ENCODE results near the gene BEAN1.
"Not testable (repeated sequence)": the region's sequence is repeated elsewhere in the genome, so short reads cannot be mapped to it uniquely, and the experiment has no call there.

The BEAN1 gene

DNA sequence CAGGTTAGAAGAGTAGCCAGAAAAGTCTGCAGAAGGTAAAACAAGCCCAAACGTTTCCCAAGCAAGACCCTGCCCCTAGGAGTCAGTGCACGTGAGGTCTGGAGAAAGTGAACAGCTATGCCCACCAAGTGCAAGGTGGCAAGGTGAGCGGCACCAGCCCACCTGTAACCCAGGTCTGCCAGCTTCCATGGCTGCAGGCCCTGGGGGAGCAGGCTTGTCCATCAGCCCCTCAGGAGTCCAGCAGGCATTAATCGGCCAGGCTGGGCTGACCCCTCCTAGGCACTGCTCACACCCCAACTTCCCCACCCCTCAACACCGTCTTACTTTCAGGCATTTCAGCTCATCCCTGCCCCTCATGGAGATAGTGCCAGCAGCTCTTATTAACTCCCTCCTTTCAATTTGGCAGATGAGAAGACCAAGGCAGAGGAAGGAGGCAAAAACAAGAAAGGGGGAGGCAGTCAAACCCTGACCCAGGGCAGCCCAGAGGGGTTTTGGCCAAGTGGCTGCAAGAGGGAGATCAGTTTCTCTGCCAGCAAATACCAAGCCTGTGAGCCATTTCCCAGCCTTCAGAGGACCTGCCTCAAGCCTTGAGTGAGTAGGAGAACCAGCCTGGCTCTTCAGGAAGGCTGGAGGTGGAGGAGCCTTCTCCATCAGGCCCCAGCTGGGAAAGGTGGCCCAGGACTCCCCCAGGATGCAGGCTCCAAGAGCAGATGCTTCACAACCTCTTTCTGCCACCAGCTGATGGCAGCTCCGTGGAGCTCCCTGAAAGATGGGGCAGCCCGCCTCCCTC is 14.7 kb downstream of the BEAN1 start:
- DNase-seq (no peak), ATAC-seq (no peak)

DNA sequence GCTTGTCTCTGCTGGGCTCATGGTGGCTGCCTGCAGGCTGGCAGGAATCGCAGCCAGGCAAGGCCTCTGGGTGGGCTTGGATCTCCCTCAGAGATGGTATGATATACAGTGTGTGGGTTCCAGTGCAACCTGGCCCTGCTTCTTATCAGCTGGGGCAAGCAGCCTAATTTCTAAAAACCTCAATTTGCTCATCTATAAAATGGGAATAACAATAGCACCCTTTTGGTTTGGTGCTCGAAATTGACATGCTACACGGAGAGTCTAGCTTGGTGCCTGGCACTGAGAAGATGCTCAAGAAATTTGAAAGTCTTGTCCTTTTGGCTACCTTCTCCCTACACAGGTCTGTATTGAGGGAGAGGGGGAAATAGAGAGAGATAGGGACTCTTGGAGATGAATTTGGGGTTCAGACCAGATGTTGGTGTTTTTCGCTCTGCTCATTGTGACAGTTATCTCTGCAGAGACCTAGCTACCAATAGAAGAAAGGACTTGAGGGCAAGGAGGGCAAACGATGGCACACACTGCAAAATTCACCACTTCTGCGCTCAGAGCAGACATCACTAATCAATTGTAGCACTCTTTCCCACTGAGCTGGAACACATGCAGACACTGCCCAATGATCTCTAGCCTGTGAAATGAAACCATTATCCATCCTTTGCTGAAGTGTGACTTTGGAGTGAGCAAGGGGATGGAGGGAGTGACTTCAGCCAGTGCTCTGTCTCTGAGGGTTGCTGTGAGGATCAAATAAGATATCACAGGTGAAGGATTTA is 15.6 kb downstream of the BEAN1 start:
- ATAC-seq (no peak), DNase-seq (no peak)

DNA sequence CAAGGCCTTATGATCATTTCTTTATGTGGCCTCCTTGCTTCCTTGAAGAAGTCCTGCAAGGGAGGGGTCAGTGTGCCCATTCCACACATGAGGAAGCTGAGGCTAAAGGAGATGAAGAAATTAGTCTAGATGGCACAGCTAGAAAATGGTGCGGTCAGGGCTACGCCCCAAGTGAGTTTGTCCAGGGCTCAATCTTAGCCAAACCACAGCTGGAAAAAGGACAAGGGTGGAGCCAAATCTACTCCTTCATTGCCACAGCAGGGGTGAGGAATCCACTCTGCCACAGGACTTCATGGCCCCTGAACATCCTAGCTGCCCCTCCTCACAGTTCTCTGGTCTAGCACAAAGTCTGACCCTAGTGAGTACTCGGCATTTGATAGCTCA is 16.2 kb downstream of the BEAN1 start:
- no peak for ATAC-seq
- no peak for DNase-seq

DNA sequence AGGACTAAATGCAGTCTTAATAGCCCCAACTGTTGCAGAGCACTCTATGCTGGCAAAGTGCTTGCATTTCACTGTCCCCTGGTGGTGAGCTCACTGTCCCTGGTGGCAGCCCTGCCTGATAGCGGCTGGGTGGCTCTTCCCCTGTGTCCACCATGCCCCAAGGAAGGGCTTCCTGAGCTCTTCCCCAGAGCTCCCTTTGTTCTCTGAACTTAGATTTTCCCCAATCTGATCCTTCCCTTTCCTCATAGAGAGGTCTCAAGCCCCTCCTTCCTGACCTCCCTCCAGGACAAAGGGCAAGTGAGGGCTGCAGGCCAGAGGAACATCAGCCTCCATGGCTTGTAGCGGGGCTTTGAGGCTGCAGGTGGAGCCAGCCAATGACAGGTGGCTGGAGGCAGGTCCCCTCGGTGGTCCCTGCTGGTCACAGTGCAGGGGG is 17.0 kb downstream of the BEAN1 start:
- DNase-seq = no peak
- ATAC-seq = no peak

DNA sequence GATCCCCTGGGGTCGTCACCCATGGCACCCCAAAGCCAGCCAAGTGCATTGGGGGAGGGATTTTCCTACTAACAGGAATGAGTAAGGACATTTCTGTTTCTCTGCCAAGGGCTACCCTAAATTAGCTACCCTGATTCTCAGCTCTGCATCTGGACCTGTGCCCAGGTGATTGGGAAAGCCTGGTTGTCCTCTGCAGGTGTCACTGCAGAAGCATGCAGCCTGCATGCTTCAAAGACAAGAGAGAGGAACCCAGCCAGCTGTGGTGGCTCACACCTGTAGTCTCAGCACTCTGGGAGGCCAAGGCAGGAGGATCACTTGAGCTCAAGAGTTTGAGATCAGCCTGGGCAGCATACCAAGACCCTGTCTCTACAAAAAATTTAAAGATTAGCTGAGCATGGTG is 19.6 kb downstream of the BEAN1 start:
- DNase-seq = no peak
- ATAC-seq = no peak

DNA sequence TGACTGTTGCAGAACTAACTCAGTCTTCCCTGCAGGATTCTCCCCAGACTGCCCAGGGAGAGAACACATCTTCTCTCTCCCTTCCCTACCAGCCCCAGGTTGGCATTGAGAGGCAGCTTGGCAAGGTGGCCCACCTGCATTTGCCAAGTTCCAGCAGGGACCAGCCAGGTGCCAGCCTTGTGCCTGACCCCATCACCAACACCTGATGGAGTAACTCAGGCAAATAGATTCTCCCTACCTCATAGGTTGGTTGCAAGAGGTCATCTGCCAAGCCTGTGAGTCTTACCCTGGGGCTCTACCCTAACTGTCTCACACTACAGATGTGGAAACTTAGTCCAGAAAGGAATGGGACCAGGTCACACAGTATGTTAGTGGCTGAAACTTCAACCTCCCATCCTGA is 20.4 kb downstream of the BEAN1 start:
- DNase-seq = no peak

DNA sequence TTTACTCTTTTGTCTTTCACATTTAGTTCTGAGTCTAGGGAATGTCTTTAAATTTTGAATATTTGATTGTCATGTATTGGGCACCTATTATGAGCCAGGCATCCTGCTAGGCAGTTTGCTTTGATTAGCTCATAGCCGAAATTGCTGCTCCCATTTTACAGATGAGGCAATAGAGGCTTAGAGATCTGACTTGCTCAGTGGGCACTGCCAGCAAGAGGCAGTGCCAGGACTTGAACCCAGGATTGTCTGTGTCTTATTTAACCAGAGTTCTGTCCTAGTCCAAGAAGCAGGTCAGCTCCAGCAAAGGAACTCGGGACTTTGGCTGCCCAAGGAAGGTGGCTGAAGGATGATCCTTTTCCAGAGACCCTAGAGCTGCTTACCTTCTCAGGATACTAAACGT is 24.5 kb downstream of the BEAN1 start:
- no peak for DNase-seq

More for the DNA sequence above, 20.4 kb downstream of the BEAN1 start:
- ATAC-seq = no peak

DNA sequence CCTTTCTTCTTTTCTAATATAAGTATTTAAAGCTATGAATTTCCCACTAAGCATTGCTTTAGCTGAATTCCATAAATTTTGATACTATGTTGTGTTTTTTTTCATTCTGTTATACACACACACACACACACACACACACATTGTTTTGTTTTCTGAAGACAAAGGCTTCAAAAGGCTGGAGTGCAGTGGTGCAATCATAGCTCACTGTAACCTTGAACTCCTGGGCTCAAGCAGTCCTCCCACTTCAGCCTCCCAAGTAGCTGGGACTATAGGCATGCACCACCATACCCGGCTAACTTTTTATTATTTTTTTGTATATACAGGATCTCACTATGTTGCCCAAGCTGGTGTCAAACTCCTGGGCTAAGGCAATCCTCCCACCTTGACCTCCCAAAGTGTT is 26.1 kb downstream of the BEAN1 start:
- ATAC-seq, DNase-seq: not testable (repeated sequence)

More for the DNA sequence above, 24.5 kb downstream of the BEAN1 start:
- ATAC-seq = no peak

DNA sequence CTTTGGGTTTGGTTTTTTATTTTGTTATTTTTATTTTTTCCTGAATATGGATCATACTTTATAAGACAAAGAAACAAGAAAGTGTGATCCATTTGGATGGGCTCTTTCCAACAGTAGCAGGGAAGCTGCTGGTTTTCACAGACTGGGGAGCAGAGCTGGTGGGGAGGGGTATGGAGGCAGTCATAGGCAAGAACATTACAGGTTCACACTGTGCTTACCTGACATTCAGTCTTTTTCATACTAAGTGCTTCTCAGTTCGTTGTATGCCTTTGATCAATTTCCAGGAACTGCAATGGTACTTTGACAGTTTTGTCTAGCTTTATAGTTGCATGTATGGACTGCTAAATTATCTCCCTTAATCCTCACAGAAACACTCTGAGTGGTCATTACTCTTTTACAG is 27.7 kb downstream of the BEAN1 start:
- no peak for DNase-seq
- ATAC-seq = no peak

DNA sequence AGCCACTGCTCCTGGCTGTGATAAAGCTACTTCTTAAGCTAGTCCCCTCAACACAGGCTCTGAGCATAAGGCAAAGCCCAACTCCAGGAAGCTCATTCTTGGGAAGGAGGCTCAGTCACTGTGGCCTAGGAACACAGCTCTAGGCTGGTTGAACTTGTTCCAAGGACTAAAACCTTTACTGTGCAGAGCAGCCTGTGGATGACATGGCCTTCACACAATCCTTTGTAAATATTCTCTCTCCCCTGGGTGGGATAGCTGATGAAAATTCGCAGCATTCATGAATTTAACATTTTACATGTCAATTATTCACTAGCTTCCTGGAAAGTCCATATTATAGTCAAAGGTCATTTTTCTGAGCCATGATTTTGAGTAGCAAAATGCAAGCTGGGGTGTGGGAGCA is 28.9 kb downstream of the BEAN1 start:
- no peak for ATAC-seq

DNA sequence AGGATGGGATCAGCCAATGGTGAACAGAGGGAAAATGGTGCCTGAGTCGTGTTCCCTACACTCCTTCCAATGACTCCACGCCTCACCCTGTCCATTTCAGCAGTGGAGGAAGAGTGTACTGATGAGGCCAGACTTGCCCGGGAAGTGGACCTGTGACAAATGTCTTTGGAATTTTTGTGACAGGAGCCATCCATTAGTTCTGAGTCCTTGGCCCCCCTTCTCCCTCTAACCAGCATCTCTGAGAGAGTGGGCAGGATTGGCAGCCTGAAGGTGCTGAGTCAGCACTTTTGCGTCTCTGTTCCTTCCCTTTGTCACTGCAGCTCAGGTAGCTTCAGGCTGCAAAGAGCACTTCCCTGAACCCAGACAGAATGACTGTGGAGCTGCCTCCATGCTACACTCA is 30.8 kb downstream of the BEAN1 start:
- no peak for DNase-seq
- no peak for ATAC-seq

More for the DNA sequence above, 28.9 kb downstream of the BEAN1 start:
- no peak for DNase-seq

DNA sequence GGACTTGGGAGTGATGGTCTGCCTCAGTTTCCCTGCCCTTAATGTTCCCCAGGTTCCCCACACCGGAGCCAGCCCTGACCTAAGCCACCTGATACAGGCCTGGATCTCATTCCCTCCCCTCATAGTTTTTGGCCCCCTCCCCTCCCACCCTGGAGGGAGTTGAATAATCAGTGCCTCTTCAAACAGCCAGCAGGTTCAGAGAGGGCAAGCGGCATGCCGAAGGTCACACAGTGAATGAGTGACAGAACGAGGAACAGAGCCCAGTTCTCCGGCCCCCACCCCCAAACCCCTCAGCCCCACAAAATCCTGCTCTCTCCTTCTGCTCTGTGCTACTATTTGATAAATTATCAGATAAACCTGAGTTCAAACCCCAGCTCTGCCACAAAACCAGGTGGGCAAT is 31.2 kb downstream of the BEAN1 start:
- no peak for DNase-seq
- no peak for ATAC-seq

DNA sequence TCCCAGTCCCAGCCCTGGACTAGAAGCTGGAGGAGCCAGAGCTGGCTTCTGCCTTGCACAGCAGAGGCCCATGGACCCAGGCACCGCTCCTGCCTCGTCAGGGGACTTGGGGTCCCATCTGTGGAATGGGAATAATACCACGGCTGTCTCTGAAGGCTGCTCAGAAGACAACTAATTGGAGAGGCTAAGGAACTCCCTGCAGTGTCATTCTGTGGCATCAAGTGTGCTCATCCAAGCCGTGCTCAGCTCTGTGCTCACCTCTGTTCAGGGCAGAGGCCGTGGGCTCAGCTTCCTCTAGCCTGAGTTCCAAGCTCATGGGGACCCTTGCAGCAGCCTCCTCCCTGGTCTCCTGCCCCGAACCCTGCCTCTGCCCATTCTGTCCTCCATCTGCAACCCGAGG is 31.8 kb downstream of the BEAN1 start:
- DNase-seq = no peak
- no peak for ATAC-seq

DNA sequence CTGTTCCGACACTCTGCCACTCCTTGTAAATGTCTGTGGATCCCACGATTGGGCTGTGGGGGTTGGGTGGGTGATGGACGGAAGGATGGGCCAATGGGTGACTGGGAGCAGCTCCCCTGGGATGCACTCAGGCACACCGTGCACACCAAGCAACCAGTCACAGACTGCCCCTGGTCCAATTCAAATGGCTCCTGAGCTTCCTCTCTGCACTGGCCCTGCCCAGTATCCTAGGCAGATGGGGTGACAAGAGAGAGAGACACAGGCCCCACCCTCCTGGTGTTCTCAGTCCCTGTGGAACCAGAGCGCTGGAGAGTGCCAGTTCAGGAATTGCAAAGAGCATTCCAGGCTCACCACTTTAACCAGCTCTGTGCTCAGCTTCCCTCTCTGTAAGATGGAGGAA is 32.8 kb downstream of the BEAN1 start:
- ATAC-seq (no peak), DNase-seq (no peak)

DNA sequence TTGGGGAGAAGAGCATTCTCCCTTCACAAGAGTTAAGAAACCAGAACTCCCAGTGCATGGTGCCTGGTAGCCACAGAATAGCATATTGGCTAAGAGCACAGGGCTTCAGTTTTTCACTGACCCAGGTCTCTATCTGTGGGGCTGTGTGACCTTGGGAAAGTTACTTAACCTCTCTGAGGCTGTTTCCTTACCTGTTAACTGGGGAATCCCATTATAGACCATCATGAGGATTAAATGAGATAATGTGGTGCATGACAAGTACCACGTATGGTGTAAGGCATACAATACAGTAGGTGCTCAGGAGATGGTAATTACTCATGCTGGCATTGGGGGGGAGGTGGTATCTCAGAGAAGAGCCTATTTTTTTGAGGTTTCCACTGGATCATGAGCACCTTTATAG is 33.6 kb downstream of the BEAN1 start:
- ATAC-seq (no peak), DNase-seq (no peak)

DNA sequence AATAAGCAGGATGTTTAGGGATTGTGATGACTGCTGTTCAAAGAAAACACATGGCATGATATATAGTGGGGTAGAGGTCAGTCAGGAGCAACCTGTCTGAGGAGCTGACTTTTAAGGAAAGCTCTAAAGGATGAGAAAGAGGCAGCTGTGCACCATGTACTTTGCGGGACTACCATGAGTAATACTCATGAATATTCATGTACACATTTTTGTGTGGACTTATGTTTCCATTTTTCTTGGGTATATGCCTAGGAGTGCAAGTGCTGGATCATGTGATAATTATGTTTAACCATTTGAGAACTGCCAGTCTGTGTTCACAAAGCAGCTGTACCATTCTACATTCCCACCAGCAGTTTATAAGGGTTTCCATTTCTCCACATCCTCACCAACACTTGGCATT is 35.8 kb downstream of the BEAN1 start:
- ATAC-seq (no peak), DNase-seq (no peak)

DNA sequence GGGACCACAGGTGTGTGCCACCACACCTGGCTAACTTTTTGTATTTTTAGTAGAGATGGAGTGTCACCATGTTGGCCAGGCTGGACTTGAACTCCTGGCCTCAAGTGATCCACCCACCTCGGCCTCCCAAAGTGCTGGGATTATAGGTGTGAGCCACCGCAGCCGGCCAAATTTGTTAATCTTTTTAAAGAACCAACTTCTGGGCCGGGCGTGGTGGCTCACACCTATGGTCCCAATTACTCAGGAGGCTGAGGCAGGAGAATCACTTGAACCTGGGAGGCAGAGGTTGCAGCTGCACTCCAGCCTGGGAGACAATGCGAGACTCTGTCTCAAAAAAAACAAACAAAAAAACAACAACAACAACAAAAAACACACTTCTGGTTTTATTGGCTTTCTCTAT is 38.9 kb downstream of the BEAN1 start:
- DNase-seq, ATAC-seq: not testable (repeated sequence)

DNA sequence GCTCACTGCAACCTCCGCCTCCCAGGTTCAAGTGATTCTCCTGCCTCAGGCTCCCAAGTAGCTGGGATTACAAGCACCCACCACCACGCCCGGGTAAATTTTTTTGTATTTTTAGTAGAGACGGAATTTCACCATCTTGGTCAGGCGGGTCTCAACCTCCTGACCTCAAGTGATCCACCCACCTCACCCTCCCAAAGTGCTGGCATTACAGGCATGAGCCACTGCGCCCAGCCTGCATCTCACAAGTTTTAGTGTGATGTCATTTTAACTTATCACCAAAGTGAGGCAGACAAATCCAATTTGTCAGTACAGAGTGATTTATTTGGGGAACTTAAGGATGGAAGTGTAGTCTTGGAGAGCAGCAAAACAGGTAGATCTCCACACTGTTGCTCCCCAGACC is 39.5 kb downstream of the BEAN1 start:
- DNase-seq, ATAC-seq: not testable (repeated sequence)

DNA sequence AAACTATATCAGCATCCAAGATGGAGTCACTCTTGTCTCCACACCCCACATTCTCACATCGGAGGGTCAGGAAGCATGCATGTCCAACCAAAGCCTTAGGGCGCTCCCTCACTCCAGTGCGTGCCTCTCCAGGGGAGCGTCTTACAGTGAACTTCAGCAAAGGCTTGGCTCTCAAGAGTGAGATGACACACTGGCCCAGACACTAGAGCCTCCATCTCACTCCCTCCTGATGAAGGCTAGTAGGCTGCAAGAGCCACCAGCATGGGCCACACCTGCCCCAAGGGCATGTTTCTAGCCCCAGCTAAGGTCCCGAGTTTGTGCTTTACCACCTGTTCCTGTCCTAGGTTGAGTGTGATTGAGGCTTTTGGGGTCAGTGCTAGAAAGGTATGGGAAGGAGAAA is 40.5 kb downstream of the BEAN1 start:
- DNase-seq = no peak
- no peak for ATAC-seq

DNA sequence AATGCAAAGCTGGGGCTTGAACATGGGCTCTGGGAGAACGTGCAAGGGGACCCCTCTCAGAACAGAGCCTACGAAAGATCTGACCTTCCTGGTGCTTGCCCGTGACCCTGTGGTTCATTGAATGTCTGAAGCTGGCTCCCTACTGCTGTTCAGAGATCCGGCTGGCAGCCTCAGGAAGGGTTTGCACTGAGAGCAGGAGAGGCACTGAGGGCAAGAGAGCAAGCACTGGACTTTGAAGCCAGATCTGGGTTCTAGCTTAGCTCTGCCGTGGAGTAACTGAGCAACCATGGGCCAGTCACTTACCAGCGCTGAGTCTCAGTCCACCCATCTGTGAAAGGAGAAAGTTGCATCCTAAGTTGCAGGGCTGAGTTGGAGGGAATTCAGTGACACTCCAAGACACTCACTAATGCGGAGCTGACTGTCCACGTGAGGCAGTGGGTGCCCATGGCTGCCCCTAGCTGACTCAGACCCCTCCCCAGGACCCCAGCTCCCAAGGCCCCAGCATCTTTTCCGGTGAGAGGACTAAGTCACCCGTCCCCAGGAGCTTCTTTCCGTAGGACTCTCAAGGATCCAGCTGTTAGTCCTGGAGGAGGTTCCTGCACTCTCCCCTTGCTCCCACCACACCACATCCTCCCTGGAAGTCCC is 41.3 kb downstream of the BEAN1 start:
- DNase-seq = no peak

DNA sequence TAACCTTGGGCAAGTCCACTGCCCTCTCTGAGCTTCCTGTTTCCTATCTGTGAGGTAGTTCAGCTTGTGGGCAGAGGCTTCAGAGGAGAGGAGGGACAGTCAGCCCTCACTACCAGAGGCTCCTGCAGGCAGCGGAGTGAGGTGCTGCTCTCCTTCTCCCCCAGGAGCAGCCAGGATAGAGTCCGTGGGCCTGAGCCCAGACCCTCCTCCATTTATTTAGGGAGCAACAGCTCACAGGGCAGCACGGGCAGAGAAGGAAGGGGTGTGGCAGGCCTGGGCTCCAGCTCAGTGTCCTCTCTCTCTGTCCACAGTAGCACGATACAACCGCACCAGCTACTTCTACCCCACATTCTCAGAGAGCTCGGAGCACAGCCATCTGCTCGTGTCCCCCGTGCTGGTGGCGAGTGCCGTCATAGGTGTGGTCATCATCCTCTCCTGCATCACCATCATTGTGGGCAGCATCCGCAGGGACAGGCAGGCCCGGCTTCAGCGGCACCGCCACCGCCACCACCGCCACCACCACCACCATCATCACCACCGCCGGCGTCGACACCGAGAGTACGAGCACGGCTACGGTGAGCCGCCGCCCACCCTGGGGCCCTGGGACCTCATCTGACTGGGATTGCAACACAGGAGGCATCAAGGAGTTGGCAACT is 42.3 kb downstream of the BEAN1 start:
- DNase-seq (no peak), ATAC-seq (no peak)

More for the DNA sequence above, 41.3 kb downstream of the BEAN1 start:
- ATAC-seq = no peak

DNA sequence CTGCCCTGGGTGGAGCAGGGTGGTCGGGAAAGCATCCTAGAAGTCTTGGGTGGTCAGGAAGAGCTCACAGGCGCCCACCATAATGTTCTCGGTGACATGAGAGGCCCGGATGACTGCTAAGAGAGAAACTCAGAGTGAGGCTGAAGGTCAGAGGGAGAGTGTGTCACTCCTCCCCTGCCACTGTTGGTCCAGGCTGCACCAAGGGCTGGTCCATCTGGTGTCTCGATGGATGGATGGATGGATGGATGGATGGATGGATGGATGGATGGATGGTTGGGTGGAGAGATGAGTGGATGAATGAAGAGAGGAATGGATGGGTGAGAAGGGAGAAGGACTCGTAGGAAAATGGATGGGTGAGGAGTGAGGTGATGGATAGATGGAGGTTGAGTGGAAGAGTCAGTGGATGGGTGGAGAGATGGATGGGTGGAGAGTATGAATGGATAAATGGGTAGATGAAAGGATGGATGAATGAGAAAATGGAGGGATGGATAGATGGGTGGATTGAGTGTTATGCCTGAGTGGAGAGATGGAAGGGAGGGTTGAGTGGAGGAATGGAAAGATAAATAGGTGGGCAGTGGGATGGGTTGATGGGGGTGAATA is 43.0 kb downstream of the BEAN1 start:
- DNase-seq (no peak), ATAC-seq (no peak)

All from stimulated activated naive CD8-positive, alpha-beta T cell treated with anti-CD3 and anti-CD28 coated beads, Interleukin-15, Interleukin-2, amounts not matched to agents 100 U/mL and 50 U/mL, for 24 hours (primary cell).